HepG2 (cell line): ENCODE measurements around the gene CRMP1. TPM values are rescaled to one million over a fixed set of nuclear protein-coding genes. Genes with fewer than 3 reads are reported as not detected.

Experiments
- ATAC-seq: fragments of 200-7000 bp; cut with Tn5 transposase; 3 replicates; pipeline ENCODE4 v1.9.1; 2020; ENCODE audit warnings: mild to moderate bottlenecking, moderate library complexity
- BruUV-seq: library from RNA; stranded (reverse); fragments of 400-500 nt; replicated peaks from 2 replicates; lab custom pipeline; 2021; lab: Mats Ljungman, UMichigan
- CTCF ChIA-PET: fragments of 300-600 bp; formaldehyde crosslinking; extraction: SDS; loops from one replicate; lab custom pipeline; 2021; ENCODE audit warnings: low total read pairs, inconsistent platforms, low intra/inter-chr PET ratio; lab: Yijun Ruan, JAX
- POLR2A ChIA-PET: fragments of 350-600 bp; sonication (Branson Sonifier 250); formaldehyde crosslinking; loops from one replicate; lab custom pipeline; 2020; ENCODE audit warnings: antibody characterized with exemption, inconsistent platforms; lab: Yijun Ruan, JAX
- DNase-seq: peaks from one replicate; pipeline ENCODE4 v3.0.0-alpha.2; 2015; ENCODE audit warnings: low spot score
- FAIRE-seq: peaks from 3 replicates; lab custom pipeline; 2011; peaks lifted over from hg19 to GRCh38; lab: Jason Lieb, UNC
- H2AFZ ChIP-seq: one replicate; pipeline ENCODE4 v1.6.1; 2011; ENCODE audit warnings: low read length, inconsistent platforms
- H3K27ac ChIP-seq: fragments of 300-600 bp; 3 replicates; pipeline ENCODE4 v1.8.0; 2011; ENCODE audit warnings: mixed run types, mild to moderate bottlenecking, mixed read lengths, low read length, inconsistent platforms; ENCODE audit not compliant: insufficient read depth; ENCODE audit errors: extremely low read length
- H3K27me3 ChIP-seq, 2 experiments: fragments of 200-600 bp in 1 of 2; 2 replicates in 1 of 2; 3 replicates in 1 of 2; pipeline versions ENCODE4 v1.6.0 to v1.8.0; 2011; ENCODE audit warnings: low read length in 2 of 2, mild to moderate bottlenecking in 2 of 2, moderate library complexity in 2 of 2, inconsistent platforms in 1 of 2; ENCODE audit not compliant: insufficient read depth in 2 of 2, control insufficient read depth in 1 of 2
- H3K36me3 ChIP-seq, 2 experiments: fragments of 200-600 bp in 1 of 2; replicated peaks in 1 of 2; 2 replicates in 1 of 2; 3 replicates in 1 of 2; pipeline versions ENCODE4 v1.5.1 to v1.8.0; 2011; ENCODE audit warnings: low read length in 2 of 2, inconsistent platforms in 1 of 2; ENCODE audit not compliant: insufficient read depth in 2 of 2, control insufficient read depth in 1 of 2
- H3K4me1 ChIP-seq: 2 replicates; pipeline ENCODE4 v1.5.1; 2012; ENCODE audit warnings: low read length, inconsistent platforms; ENCODE audit not compliant: insufficient read depth
- H3K4me2 ChIP-seq: 2 replicates; pipeline ENCODE4 v1.6.0; 2011; ENCODE audit warnings: low read depth, low read length, inconsistent platforms
- H3K4me3 ChIP-seq, 3 experiments: fragments of 200-600 bp in 1 of 3; sonication (generic), shearing (Covaris generic) in 1 of 3; replicated peaks in 1 of 3; 2 replicates each; pipeline ENCODE4 v1.5.1; 2011 to 2016; ENCODE audit warnings: low read length in 3 of 3, inconsistent platforms in 2 of 3, low read depth in 2 of 3, mild to moderate bottlenecking in 2 of 3, control low read depth in 1 of 3, mixed read lengths in 1 of 3; ENCODE audit not compliant: insufficient read depth in 1 of 3
- H3K79me2 ChIP-seq: one replicate; pipeline ENCODE4 v1.6.1; 2011; ENCODE audit warnings: low read length, inconsistent platforms; ENCODE audit not compliant: insufficient read depth
- H3K9ac ChIP-seq: 2 replicates; pipeline ENCODE4 v1.6.0; 2011; ENCODE audit warnings: mild to moderate bottlenecking, low read depth, low read length, inconsistent platforms; ENCODE audit not compliant: insufficient read depth
- H3K9me3 ChIP-seq: 2 replicates; pipeline ENCODE4 v1.5.1; 2012; ENCODE audit warnings: mild to moderate bottlenecking, low read length
- H4K20me1 ChIP-seq: 2 replicates; pipeline ENCODE4 v1.6.0; 2011; ENCODE audit warnings: inconsistent platforms, mild to moderate bottlenecking, low read length, moderate library complexity; ENCODE audit not compliant: insufficient read depth
- NCOA5 ChIP-seq: sonication (generic); formaldehyde crosslinking; IDR thresholded peaks from 2 replicates; pipeline ENCODE4 v1.4.0; 2020; ENCODE audit warnings: missing genetic modification reagents
- SPEN ChIP-seq: sonication (generic); formaldehyde crosslinking; IDR thresholded peaks from 2 replicates; pipeline ENCODE4 v1.5.1; 2020; ENCODE audit warnings: low read depth, mild to moderate bottlenecking, missing genetic modification reagents
- ZFP41 ChIP-seq: sonication (generic); formaldehyde crosslinking; IDR thresholded peaks from 2 replicates; pipeline ENCODE4 v1.4.0; 2020; ENCODE audit warnings: mild to moderate bottlenecking, missing genetic modification reagents, borderline replicate concordance
- ZNF101 ChIP-seq: sonication (generic); formaldehyde crosslinking; IDR thresholded peaks from 2 replicates; pipeline ENCODE4 v1.4.0; 2020; ENCODE audit warnings: mild to moderate bottlenecking, low read depth, missing genetic modification reagents, borderline replicate concordance
- ZNF205 ChIP-seq: IDR thresholded peaks from 2 replicates; pipeline ENCODE4 v1.6.1; 2018; ENCODE audit warnings: missing biosample characterization, missing genetic modification reagents
- ZNF34 ChIP-seq: sonication (generic); formaldehyde crosslinking; IDR thresholded peaks from 2 replicates; pipeline ENCODE4 v1.4.0; 2020; ENCODE audit warnings: mild to moderate bottlenecking, missing genetic modification reagents, borderline replicate concordance
- ZSCAN20 ChIP-seq: sonication (generic); formaldehyde crosslinking; IDR thresholded peaks from 2 replicates; pipeline ENCODE4 v1.4.0; 2020; ENCODE audit warnings: missing genetic modification reagents, mild to moderate bottlenecking, borderline replicate concordance
- WGBS: methylation state at CpG from one replicate; pipeline ENCODE4 v1.1.6; 2017; ENCODE audit warnings: low lambda C conversion rate; 5-methylcytosine and 5-hydroxymethylcytosine counted together
- in situ Hi-C: cut with HindIII; loops from 2 replicates; pipeline ENCODE4 v1.10.0; 2017; ENCODE audit warnings: low pct_unique_long_range_greater_than_20kb; ENCODE audit not compliant: extremely low pct_ligation_motif_present
- intact Hi-C: fragments of 100-400 bp; cut with micrococcal nuclease; formaldehyde crosslinking; loops from one replicate; pipeline ENCODE4 v1.10.0; 2022; ENCODE audit not compliant: unreplicated experiment
- polyA plus RNA-seq, 8 experiments: library from polyadenylated mRNA; depleted of rRNA in 3 of 8; stranded (reverse) in 7 of 8; unstranded in 1 of 8; fragments of >200 nt; fragmentation: Illumina TruSeq in 4 of 8; extraction: Trizol in 4 of 8; gene quantifications; 2 replicates each; pipeline versions ENCODE4 v1.2.1 to v1.2.3, GENCODE V29; 2011 to 2016; ENCODE audit warnings: low read depth in 4 of 8, missing spikeins in 1 of 8, mixed read lengths in 1 of 8; ENCODE audit not compliant: insufficient read depth in 1 of 8
- total RNA-seq, 5 experiments: library from RNA; depleted of rRNA; stranded (reverse); fragments of >200 nt; fragmentation: Illumina TruSeq; extraction: Trizol; gene quantifications; 2 replicates each; pipeline ENCODE4 v1.2.3, GENCODE V29; 2016; ENCODE audit warnings: low read depth in 1 of 5
- TF ChIP-seq, protein P1 (sequence below): sonication (generic); formaldehyde crosslinking; IDR thresholded peaks from 2 replicates; pipeline ENCODE4 v1.8.0; 2022; ENCODE audit warnings: mild to moderate bottlenecking, missing genetic modification reagents, moderate library complexity
- TF ChIP-seq, protein P2 (sequence below): sonication (generic); formaldehyde crosslinking; IDR thresholded peaks from 2 replicates; pipeline ENCODE4 v1.4.0; 2020; ENCODE audit warnings: mild to moderate bottlenecking, missing genetic modification reagents
- TF ChIP-seq, protein P3 (sequence below): sonication (generic); formaldehyde crosslinking; IDR thresholded peaks from 2 replicates; pipeline ENCODE4 v1.4.0; 2020; ENCODE audit warnings: mild to moderate bottlenecking, missing genetic modification reagents

The CRMP1 gene
- total and polyA plus RNA-seq, 2 of the 13 experiments (the other 11 are each of a cell fraction or from before 2014, with no cell fraction given) = not detected

DNA sequence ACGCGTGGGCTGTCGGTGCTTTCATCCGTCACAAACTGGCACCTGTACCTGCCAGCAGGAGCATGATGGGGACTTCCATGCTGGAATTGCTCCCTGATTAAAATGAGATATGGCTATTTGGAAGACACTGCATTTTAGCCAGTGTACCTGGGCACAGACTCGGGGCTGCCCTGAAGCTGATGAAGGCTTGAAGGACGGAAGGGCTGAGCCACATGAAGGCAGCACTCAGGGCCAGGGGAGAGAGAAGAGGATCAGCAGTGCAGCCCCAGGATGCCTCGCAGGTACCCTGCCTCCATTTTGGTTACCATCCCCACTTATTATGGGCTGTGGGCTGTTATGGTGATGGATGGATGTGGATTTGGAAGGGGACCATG is 79.0 kb downstream of the CRMP1 start:
- H3K27ac ChIP-seq = no peak overlapping the region
- BruUV-seq = no TSS peak
- POLR2A ChIA-PET = no interaction called here
- no peak overlapping the region for H3K9ac ChIP-seq
- no peaks in the 10 kb centered on the region; a peak in 1 of 5 replicates for H3K27me3 ChIP-seq
- H3K4me3 ChIP-seq = no peak overlapping the region
- no peak overlapping the region for H2AFZ ChIP-seq
- in situ Hi-C loops = loop anchor here (10.0 to 25.0 kb wide), 2 partner anchors 759 to 827 kb away; partner anchors contain the start of gene STK32B
- no peak overlapping the region for H3K4me2 ChIP-seq
- WGBS = 90% methylated on average over 3 of the region's 7 CpGs
- no peak for FAIRE-seq
- DNase-seq = no peak
- H3K79me2 ChIP-seq = no peaks in the 10 kb centered on the region
- TF ChIP-seq, protein P1, sequence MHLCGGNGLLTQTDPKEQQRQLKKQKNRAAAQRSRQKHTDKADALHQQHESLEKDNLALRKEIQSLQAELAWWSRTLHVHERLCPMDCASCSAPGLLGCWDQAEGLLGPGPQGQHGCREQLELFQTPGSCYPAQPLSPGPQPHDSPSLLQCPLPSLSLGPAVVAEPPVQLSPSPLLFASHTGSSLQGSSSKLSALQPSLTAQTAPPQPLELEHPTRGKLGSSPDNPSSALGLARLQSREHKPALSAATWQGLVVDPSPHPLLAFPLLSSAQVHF (CRISPR knock-in tag) = no peak
- no peak for TF ChIP-seq ZNF101 (CRISPR knock-in tag)
- TF ChIP-seq ZNF205 = no peak
- TF ChIP-seq, protein P2, sequence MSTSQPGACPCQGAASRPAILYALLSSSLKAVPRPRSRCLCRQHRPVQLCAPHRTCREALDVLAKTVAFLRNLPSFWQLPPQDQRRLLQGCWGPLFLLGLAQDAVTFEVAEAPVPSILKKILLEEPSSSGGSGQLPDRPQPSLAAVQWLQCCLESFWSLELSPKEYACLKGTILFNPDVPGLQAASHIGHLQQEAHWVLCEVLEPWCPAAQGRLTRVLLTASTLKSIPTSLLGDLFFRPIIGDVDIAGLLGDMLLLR = no peak
- TF ChIP-seq ZNF34 = no peak
- TF ChIP-seq, protein P3, sequence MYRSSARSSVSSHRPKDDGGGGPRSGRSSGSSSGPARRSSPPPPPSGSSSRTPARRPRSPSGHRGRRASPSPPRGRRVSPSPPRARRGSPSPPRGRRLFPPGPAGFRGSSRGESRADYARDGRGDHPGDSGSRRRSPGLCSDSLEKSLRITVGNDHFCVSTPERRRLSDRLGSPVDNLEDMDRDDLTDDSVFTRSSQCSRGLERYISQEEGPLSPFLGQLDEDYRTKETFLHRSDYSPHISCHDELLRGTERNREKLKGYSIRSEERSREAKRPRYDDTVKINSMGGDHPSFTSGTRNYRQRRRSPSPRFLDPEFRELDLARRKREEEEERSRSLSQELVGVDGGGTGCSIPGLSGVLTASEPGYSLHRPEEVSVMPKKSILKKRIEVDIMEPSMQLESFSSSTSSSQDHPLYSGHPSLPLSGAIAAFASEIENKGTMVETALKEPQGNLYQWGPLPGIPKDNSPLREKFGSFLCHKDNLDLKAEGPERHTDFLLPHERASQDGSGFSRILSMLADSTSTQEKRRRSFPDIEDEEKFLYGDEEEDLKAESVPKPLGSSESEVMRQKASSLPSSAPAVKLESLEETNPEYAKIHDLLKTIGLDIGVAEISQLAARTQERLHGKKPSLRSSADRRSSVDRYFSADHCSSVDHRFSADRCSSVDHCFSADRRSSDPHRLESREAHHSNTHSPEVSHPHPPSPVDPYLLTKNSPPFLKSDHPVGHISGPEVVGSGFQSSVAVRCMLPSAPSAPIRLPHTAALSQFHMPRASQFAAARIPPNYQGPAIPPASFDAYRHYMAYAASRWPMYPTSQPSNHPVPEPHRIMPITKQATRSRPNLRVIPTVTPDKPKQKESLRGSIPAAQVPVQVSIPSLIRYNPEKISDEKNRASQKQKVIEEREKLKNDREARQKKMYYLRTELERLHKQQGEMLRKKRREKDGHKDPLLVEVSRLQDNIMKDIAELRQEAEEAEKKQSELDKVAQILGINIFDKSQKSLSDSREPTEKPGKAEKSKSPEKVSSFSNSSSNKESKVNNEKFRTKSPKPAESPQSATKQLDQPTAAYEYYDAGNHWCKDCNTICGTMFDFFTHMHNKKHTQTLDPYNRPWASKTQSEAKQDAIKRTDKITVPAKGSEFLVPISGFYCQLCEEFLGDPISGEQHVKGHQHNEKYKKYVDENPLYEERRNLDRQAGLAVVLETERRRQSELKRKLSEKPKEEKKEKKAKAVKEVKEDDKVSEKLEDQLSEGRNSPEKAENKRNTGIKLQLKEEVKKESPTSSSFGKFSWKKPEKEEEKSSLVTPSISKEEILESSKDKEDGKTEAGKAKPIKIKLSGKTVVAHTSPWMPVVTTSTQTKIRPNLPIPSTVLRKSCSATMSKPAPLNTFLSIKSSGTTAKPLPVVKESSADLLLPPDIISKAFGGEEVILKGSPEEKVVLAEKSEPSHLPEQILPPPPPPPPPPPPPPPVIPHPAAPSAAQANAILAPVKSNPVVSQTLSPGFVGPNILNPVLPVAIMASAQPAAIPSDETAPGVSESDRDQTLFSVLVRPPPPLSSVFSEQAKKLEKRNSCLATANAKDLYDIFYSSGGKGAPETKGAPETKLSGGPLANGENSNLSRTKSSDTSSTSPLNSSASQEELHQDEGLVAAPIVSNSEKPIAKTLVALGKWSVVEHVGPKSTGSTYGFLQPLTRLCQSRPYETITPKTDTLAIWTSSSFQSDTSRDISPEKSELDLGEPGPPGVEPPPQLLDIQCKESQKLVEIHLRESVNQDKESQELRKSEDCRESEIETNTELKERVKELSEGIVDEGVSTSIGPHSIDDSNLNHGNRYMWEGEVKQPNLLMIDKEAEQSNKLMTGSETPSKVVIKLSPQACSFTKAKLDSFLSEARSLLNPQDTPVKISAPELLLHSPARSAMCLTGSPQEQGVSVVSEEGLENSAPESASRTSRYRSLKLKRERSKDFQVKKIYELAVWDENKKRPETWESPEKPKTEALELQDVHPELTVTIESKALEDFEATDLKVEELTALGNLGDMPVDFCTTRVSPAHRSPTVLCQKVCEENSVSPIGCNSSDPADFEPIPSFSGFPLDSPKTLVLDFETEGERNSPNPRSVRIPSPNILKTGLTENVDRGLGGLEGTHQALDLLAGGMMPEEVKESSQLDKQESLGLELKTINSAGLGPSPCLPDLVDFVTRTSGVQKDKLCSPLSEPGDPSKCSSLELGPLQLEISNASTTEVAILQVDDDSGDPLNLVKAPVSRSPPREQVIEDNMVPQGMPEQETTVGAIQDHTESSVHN (CRISPR knock-in tag) = no peak
- TF ChIP-seq NCOA5 (CRISPR knock-in tag) = no peak
- no peak for TF ChIP-seq ZFP41 (CRISPR knock-in tag)
- no peak for TF ChIP-seq SPEN (CRISPR knock-in tag)
- TF ChIP-seq ZSCAN20 (CRISPR knock-in tag) = no peak
- TF ChIP-seq, all 625 proteins: peak for 0
- no peaks in the 10 kb centered on the region for H3K9me3 ChIP-seq
- intact Hi-C loops = no loop called here
- H3K36me3 ChIP-seq = peaks cover 4 to 42% of the 10 kb centered on the region in 2 experiments; a peak in 3 of 5 replicates
- no peaks in the 10 kb centered on the region for H3K4me1 ChIP-seq
- CTCF ChIA-PET = interaction anchor here (2.0 kb wide), 1 partner anchor 414 kb away, joined by 10 read pairs; no protein-coding TSS in a partner anchor
- H4K20me1 ChIP-seq = peaks cover 3% of the 10 kb centered on the region; the same call in 1 of the 2 replicates
- no peak for ATAC-seq
